ENCODE results near the gene SORCS2. TPM values are rescaled to one million over a fixed set of nuclear protein-coding genes. Genes with fewer than 3 reads are reported as not detected.

The SORCS2 gene
- total RNA-seq, 4 donors from 2014 or later = 0.53 to 9.9 (median 0.90) TPM

DNA sequence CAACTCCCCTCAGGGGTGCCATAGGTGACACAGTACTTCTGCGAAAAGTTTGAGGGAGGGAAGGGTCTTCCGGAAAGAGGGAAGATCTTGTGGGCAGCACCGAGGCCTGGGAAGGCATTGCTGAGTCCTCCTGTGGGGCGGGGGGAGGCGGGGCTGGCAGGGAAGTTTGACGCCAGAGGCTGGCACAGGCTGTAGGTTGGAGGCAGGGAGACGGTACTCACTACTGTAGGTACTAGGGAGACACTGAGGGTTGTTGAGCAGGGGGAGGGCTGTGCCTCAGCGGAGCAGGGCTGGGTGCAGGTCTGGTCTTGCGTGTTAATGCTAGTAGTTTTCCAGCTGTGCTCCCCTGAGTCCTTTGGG, 265.7 kb downstream of the SORCS2 start:
- Histone ChIP-seq H3K9me3 (no peaks in the 10 kb centered on the region), H3K27ac (no peak overlapping the region), H3K4me1 (no peaks in the 10 kb centered on the region), H3K4me3 (no peak overlapping the region), H3K27me3 (no peaks in the 10 kb centered on the region), H3K36me3 (no peaks in the 10 kb centered on the region)
- DNase-seq = no peak
- TF ChIP-seq POLR2A (IDR thresholded peaks at IDR 0.05) = no peak
- TF ChIP-seq, protein P1, sequence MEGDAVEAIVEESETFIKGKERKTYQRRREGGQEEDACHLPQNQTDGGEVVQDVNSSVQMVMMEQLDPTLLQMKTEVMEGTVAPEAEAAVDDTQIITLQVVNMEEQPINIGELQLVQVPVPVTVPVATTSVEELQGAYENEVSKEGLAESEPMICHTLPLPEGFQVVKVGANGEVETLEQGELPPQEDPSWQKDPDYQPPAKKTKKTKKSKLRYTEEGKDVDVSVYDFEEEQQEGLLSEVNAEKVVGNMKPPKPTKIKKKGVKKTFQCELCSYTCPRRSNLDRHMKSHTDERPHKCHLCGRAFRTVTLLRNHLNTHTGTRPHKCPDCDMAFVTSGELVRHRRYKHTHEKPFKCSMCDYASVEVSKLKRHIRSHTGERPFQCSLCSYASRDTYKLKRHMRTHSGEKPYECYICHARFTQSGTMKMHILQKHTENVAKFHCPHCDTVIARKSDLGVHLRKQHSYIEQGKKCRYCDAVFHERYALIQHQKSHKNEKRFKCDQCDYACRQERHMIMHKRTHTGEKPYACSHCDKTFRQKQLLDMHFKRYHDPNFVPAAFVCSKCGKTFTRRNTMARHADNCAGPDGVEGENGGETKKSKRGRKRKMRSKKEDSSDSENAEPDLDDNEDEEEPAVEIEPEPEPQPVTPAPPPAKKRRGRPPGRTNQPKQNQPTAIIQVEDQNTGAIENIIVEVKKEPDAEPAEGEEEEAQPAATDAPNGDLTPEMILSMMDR (IDR thresholded peaks at IDR 0.05) = no peak

DNA sequence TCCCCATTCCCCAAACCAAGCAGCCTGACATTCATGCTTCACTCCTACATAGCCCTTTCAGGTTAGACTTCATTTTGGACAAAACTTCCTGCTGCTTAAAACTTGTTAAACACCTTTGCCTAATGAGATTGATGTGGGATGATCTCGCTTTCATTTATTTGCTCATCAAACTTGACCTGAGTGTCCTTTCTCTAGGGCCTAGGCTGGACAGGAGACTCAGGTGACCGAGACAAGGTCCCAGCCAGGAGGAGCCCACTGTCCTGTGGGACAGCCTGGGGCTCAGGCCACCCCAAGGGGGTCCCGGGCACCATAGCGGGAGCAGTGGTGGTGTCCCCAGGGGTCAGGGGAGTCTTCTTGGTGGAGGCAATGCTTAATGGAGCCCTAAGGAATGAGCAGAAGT, 266.1 kb downstream of the SORCS2 start:
- Histone ChIP-seq H3K9me3 (no peaks in the 10 kb centered on the region), H3K36me3 (no peaks in the 10 kb centered on the region), H3K4me1 (no peaks in the 10 kb centered on the region), H3K27me3 (no peaks in the 10 kb centered on the region), H3K27ac (no peak overlapping the region), H3K4me3 (no peak overlapping the region)
- no peak for TF ChIP-seq POLR2A (IDR thresholded peaks at IDR 0.05)
- TF ChIP-seq, protein P1 (IDR thresholded peaks at IDR 0.05) = no peak
- DNase-seq = no peak

DNA sequence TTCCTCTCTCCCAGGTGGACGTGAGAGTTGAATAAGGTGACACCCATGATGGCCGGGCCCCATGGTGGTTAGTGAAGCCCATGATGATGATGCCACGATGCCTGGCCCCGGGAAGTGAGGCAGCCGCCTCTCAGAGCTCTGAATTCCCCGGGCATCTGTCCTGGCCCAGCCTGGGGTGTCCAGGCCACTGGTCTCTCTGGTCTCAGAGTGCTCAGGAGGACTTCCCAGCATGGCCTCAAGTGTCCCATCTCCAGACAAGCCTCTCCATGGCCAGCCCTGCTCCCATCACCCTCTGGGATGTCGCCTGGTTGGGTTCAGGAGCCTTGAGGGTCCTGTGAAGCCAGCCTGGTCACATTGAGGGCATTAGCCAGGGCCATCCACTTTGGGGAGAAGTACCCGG, 267.1 kb downstream of the SORCS2 start:
- Histone ChIP-seq H3K4me3 (no peak overlapping the region), H3K4me1 (no peaks in the 10 kb centered on the region), H3K27ac (no peak overlapping the region), H3K36me3 (no peaks in the 10 kb centered on the region), H3K9me3 (no peaks in the 10 kb centered on the region), H3K27me3 (no peaks in the 10 kb centered on the region)
- no peak for DNase-seq
- TF ChIP-seq, protein P1 (IDR thresholded peaks at IDR 0.05) = no peak
- no peak for TF ChIP-seq POLR2A (IDR thresholded peaks at IDR 0.05)

DNA sequence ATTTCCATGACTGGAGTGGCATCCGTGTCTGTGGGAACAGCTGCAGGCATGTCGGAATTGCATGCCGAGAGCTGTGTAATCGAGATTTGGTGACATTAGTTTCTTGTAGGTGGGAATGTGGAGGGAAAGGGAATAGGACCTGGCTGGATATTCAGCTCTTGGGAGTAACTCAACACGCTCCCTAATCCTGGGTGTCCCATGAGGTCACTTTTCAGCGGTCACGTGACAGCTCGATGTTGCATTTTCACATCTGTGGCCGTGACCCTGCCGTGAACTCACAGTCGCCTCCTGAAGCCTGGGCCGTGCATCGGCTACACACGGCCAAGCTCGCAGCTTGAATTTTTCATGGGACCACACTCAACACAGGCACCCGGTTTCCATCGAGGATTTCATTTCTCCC, 268.2 kb downstream of the SORCS2 start:
- Histone ChIP-seq H3K27me3 (no peaks in the 10 kb centered on the region), H3K4me3 (no peak overlapping the region), H3K9me3 (no peaks in the 10 kb centered on the region), H3K4me1 (no peaks in the 10 kb centered on the region), H3K36me3 (no peaks in the 10 kb centered on the region), H3K27ac (no peak overlapping the region)
- no peak for DNase-seq
- TF ChIP-seq, protein P1 (IDR thresholded peaks at IDR 0.05) = no peak
- no peak for TF ChIP-seq POLR2A (IDR thresholded peaks at IDR 0.05)

DNA sequence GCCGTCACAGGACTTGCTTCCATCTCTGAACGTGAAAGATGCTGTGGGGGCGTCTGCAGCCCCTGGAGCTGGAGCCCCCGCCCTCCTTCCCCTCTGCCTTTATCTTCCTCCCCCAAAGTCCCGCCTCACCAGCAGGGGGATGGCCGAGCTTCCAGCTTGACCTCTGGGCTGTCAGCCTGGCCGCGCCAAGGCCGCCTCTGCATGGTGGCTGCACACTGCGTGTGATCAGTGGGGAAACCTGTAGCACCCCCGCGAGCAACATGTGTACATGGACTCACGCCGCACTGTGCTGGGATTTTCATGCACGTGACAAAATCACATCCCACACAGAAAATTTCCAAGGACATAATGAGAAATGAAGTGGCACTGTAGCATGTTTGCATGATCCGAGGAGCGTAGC, 268.9 kb downstream of the SORCS2 start:
- TF ChIP-seq, protein P1 (IDR thresholded peaks at IDR 0.05) = no peak
- TF ChIP-seq POLR2A (IDR thresholded peaks at IDR 0.05) = no peak
- no peak for DNase-seq
- no peaks in the 10 kb centered on the region for H3K9me3 ChIP-seq
- H3K27ac ChIP-seq = no peak overlapping the region
- no peak overlapping the region for H3K4me3 ChIP-seq
- no peaks in the 10 kb centered on the region for H3K4me1 ChIP-seq
- no peaks in the 10 kb centered on the region for H3K27me3 ChIP-seq
- H3K36me3 ChIP-seq = no peaks in the 10 kb centered on the region

DNA sequence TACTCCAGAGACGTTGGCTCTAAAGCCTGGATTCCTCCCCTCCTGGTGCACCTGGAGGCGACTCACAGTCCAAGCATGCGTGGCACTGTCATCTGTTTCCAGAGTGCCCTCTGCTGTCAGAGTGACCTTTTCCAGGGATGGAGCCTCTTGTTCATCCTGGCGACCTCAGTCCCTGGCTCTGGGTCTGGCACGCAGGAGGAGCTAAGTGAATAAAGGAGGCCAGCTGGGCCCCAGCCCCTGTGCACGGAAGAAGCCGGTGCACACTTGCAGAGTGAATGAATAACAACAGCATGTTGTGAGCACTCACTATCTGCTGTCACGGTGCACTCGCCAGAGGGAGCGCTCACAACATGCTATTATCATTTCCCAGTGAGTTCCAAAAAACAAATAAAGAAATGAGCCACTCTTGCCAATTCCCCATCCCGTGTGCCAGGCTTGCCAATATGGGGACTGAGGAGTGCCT, 270.2 kb downstream of the SORCS2 start:
- no peak overlapping the region for H3K27ac ChIP-seq
- H3K36me3 ChIP-seq = no peaks in the 10 kb centered on the region
- H3K27me3 ChIP-seq = no peaks in the 10 kb centered on the region
- no peaks in the 10 kb centered on the region for H3K9me3 ChIP-seq
- no peak for DNase-seq
- no peaks in the 10 kb centered on the region for H3K4me1 ChIP-seq
- TF ChIP-seq, protein P1 (IDR thresholded peaks at IDR 0.05) = no peak
- TF ChIP-seq POLR2A (IDR thresholded peaks at IDR 0.05) = no peak
- no peak overlapping the region for H3K4me3 ChIP-seq

Data from Peyer's patch (tissue), 4 donors.